GM19455 (cell line): Measurements from ENCODE around the gene RIPPLY1.

ENCODE experiments used
- ATAC-seq: cut with Tn5 transposase; IDR thresholded peaks from one replicate; pipeline ENCODE4 v1.9.1; 2021; ENCODE audit not compliant: unreplicated experiment

Gene RIPPLY1

DNA sequence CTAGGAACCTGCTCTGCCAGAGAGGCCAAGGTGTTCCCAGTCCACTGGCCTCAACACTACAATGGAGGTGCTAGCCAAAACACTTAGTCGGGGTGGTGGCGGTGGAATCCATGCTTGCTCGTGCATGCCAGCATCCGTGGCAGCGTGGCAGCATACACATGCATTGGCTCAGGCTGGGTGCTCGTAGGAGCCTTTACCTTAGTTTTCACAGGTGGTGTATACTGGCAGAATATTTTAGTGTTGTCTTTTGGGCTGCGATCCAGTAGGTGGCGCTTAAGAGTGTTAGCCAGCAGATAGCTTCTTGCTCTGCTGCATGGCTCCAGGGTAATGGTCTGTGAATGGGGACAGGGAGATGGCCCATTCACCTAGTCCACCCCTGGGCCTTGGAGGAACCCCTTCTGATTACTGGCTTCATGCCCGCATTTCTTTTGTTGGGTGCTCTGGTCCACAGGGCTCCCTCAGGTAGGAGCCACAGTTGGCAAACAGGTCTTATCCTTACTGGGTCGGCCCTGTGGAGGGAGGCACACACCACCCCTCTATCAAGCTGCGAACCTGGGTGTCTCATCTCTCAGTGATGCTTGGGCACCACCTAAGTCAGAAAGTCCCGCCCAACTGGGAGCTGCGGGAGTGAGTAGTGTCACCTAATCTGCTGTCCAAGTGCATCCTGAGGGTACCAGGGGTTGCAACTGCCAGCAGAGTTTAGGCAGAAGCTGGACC lies 40.0 kb downstream of the RIPPLY1 start:
- ATAC-seq: no peak
